ENCODE results near the gene ARID5B.

Gene ARID5B

GRCh38 chr10:62115321-62115720, 213.8 kb downstream of the ARID5B start:
- no peak overlapping the region for H3K4me3 ChIP-seq (ENCODE audit: low read length in 2 of 2)
- no peak overlapping the region for H3K27ac ChIP-seq (replicated peaks; ENCODE audit: low read length)
- no peaks in the 10 kb centered on the region for H3K9me3 ChIP-seq (replicated peaks in 1 of 2; ENCODE audit: control insufficient read depth in 2 of 2, insufficient read depth in 1 of 2, low read depth in 1 of 2, low read length in 2 of 2)
- H3K4me1 ChIP-seq (ENCODE audit: control insufficient read depth in 2 of 2, insufficient read depth in 1 of 2, low read depth in 1 of 2, low read length in 2 of 2), result no peaks in the 10 kb centered on the region
- no peaks in the 10 kb centered on the region for H3K36me3 ChIP-seq (replicated peaks in 1 of 2; ENCODE audit: control insufficient read depth in 2 of 2, insufficient read depth in 2 of 2, low read length in 2 of 2)
- no peak overlapping the region for H2AFZ ChIP-seq (ENCODE audit: low read length)
- DNase-seq (ENCODE audit: low spot score), result no peak
- no peak overlapping the region for H3K4me2 ChIP-seq (ENCODE audit: insufficient read depth, low read length, poor library complexity, severe bottlenecking)
- H3K4ac ChIP-seq (ENCODE audit: low read length), result no peak overlapping the region
- H2BK15ac ChIP-seq (ENCODE audit: low read length), result no peak overlapping the region
- no peak overlapping the region for H2BK5ac ChIP-seq (ENCODE audit: low read length)
- H3K18ac ChIP-seq (ENCODE audit: low read length), result no peak overlapping the region
- H4K91ac ChIP-seq (ENCODE audit: low read depth, low read length, poor library complexity), result no peak overlapping the region
- H2BK120ac ChIP-seq (ENCODE audit: low read depth, low read length), result no peak overlapping the region
- no peak overlapping the region for H4K8ac ChIP-seq (ENCODE audit: low read depth, low read length)
- no peak overlapping the region for H3K14ac ChIP-seq (ENCODE audit: low read length)
- no peak overlapping the region for H3K23ac ChIP-seq (ENCODE audit: low read depth, low read length, poor library complexity)
- no peaks in the 10 kb centered on the region for H3K79me1 ChIP-seq (ENCODE audit: low read depth, low read length)
- H2AK5ac ChIP-seq (ENCODE audit: low read depth, low read length), result no peak overlapping the region
- no peak overlapping the region for H3K9ac ChIP-seq (ENCODE audit: low read depth, low read length, poor library complexity)
- H3K27me3 ChIP-seq (ENCODE audit: control insufficient read depth in 3 of 3, insufficient read depth in 3 of 3, low read depth in 1 of 3, low read length in 3 of 3), result no peaks in the 10 kb centered on the region
- WGBS, 2 donors (ENCODE audit: extremely low coverage in 2 of 2, insufficient read length in 2 of 2, insufficient replicate concordance in 1 of 2), result no CpG with 5 or more reads among the region's 4 CpGs
- no peak overlapping the region for H2BK12ac ChIP-seq (ENCODE audit: low read length)

DNA sequence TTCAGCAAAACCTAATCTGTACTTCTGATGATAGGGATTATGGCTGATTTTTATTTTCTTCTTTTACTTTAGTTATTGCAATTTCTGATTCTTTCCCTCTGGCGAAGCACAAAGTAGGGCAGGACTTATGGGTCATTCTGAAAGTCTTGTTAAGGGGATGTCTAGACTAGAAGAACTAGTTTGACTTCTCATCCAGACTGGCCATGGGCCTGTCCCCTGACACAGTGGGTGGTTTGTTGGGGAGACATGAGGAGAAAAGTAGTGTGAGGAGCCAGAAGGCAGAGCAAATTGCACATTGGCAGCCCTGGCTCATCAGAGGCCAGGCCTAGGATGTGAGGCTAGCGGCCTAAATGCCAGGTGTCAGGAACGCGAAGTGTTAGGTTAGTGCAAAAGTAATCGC, 214.3 kb downstream of the ARID5B start:
- Histone ChIP-seq H3K9me3 (replicated peaks in 1 of 2; ENCODE audit: control insufficient read depth in 2 of 2, insufficient read depth in 1 of 2, low read depth in 1 of 2, low read length in 2 of 2) (no peaks in the 10 kb centered on the region), H2BK5ac (ENCODE audit: low read length) (no peak overlapping the region), H3K4me3 (ENCODE audit: low read length in 2 of 2) (no peak overlapping the region), H2AFZ (ENCODE audit: low read length) (no peak overlapping the region), H2BK15ac (ENCODE audit: low read length) (no peak overlapping the region), H4K8ac (ENCODE audit: low read depth, low read length) (no peak overlapping the region), H3K4me1 (ENCODE audit: control insufficient read depth in 2 of 2, insufficient read depth in 1 of 2, low read depth in 1 of 2, low read length in 2 of 2) (no peaks in the 10 kb centered on the region), H3K36me3 (replicated peaks in 1 of 2; ENCODE audit: control insufficient read depth in 2 of 2, insufficient read depth in 2 of 2, low read length in 2 of 2) (no peaks in the 10 kb centered on the region), H4K91ac (ENCODE audit: low read depth, low read length, poor library complexity) (no peak overlapping the region), H3K4ac (ENCODE audit: low read length) (no peak overlapping the region), H3K27ac (replicated peaks; ENCODE audit: low read length) (no peak overlapping the region), H3K14ac (ENCODE audit: low read length) (no peak overlapping the region), H2BK12ac (ENCODE audit: low read length) (no peak overlapping the region), H3K79me1 (ENCODE audit: low read depth, low read length) (no peaks in the 10 kb centered on the region), H3K4me2 (ENCODE audit: insufficient read depth, low read length, poor library complexity, severe bottlenecking) (no peak overlapping the region), H2AK5ac (ENCODE audit: low read depth, low read length) (no peak overlapping the region), H3K27me3 (ENCODE audit: control insufficient read depth in 3 of 3, insufficient read depth in 3 of 3, low read depth in 1 of 3, low read length in 3 of 3) (no peaks in the 10 kb centered on the region), H3K23ac (ENCODE audit: low read depth, low read length, poor library complexity) (no peak overlapping the region), H3K9ac (ENCODE audit: low read depth, low read length, poor library complexity) (no peak overlapping the region), H3K18ac (ENCODE audit: low read length) (no peak overlapping the region), H2BK120ac (ENCODE audit: low read depth, low read length) (no peak overlapping the region)
- no CpG with 5 or more reads among the region's 5 CpGs for WGBS, 2 donors (ENCODE audit: extremely low coverage in 2 of 2, insufficient read length in 2 of 2, insufficient replicate concordance in 1 of 2)
- DNase-seq (ENCODE audit: low spot score), result no peak

GRCh38 chr10:62116896-62117295, 215.4 kb downstream of the ARID5B start:
- no peak for DNase-seq (ENCODE audit: low spot score)
- Histone ChIP-seq H3K23ac (ENCODE audit: low read depth, low read length, poor library complexity) (no peak overlapping the region), H2BK5ac (ENCODE audit: low read length) (no peak overlapping the region), H3K14ac (ENCODE audit: low read length) (no peak overlapping the region), H3K9ac (ENCODE audit: low read depth, low read length, poor library complexity) (no peak overlapping the region), H3K27ac (replicated peaks; ENCODE audit: low read length) (no peak overlapping the region), H2AFZ (ENCODE audit: low read length) (no peak overlapping the region), H3K4me1 (ENCODE audit: control insufficient read depth in 2 of 2, insufficient read depth in 1 of 2, low read depth in 1 of 2, low read length in 2 of 2) (no peaks in the 10 kb centered on the region), H2BK120ac (ENCODE audit: low read depth, low read length) (no peak overlapping the region), H3K4me2 (ENCODE audit: insufficient read depth, low read length, poor library complexity, severe bottlenecking) (no peak overlapping the region), H2AK5ac (ENCODE audit: low read depth, low read length) (no peak overlapping the region), H2BK15ac (ENCODE audit: low read length) (no peak overlapping the region), H3K18ac (ENCODE audit: low read length) (no peak overlapping the region), H2BK12ac (ENCODE audit: low read length) (no peak overlapping the region), H3K36me3 (replicated peaks in 1 of 2; ENCODE audit: control insufficient read depth in 2 of 2, insufficient read depth in 2 of 2, low read length in 2 of 2) (no peaks in the 10 kb centered on the region), H4K8ac (ENCODE audit: low read depth, low read length) (no peak overlapping the region), H3K9me3 (replicated peaks in 1 of 2; ENCODE audit: control insufficient read depth in 2 of 2, insufficient read depth in 1 of 2, low read depth in 1 of 2, low read length in 2 of 2) (no peaks in the 10 kb centered on the region), H3K4me3 (ENCODE audit: low read length in 2 of 2) (no peak overlapping the region), H4K91ac (ENCODE audit: low read depth, low read length, poor library complexity) (no peak overlapping the region), H3K4ac (ENCODE audit: low read length) (no peak overlapping the region), H3K79me1 (ENCODE audit: low read depth, low read length) (no peaks in the 10 kb centered on the region), H3K27me3 (ENCODE audit: control insufficient read depth in 3 of 3, insufficient read depth in 3 of 3, low read depth in 1 of 3, low read length in 3 of 3) (no peaks in the 10 kb centered on the region)
- WGBS, 2 donors (ENCODE audit: extremely low coverage in 2 of 2, insufficient read length in 2 of 2, insufficient replicate concordance in 1 of 2), result no CpG with 5 or more reads among the region's 6 CpGs

DNA sequence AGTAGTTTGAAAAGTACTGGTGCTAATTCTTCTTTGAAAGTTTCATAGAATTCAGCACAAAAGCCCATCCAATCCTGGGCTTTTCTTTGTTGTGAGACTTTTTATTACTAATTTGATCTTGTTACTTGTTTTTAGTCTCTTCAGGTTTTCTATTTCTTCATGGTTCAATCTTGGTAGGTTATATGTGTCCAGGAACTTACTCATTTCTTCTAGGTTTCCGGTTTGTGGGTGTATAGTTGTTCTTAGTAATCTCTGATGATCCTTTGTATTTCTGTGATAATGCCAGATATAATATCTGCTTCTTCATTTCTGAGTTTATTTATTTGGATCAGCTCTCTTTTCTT, 219.7 kb downstream of the ARID5B start:
- Histone ChIP-seq H3K27me3 (ENCODE audit: control insufficient read depth in 3 of 3, insufficient read depth in 3 of 3, low read depth in 1 of 3, low read length in 3 of 3) (no peaks in the 10 kb centered on the region), H3K4ac (ENCODE audit: low read length) (no peak overlapping the region), H2BK5ac (ENCODE audit: low read length) (no peak overlapping the region), H3K36me3 (replicated peaks in 1 of 2; ENCODE audit: control insufficient read depth in 2 of 2, insufficient read depth in 2 of 2, low read length in 2 of 2) (no peaks in the 10 kb centered on the region), H4K91ac (ENCODE audit: low read depth, low read length, poor library complexity) (no peak overlapping the region), H3K27ac (replicated peaks; ENCODE audit: low read length) (no peak overlapping the region), H2BK15ac (ENCODE audit: low read length) (no peak overlapping the region), H3K4me3 (ENCODE audit: low read length in 2 of 2) (no peak overlapping the region), H3K18ac (ENCODE audit: low read length) (no peak overlapping the region), H2AFZ (ENCODE audit: low read length) (no peak overlapping the region), H3K4me1 (ENCODE audit: control insufficient read depth in 2 of 2, insufficient read depth in 1 of 2, low read depth in 1 of 2, low read length in 2 of 2) (no peaks in the 10 kb centered on the region), H3K4me2 (ENCODE audit: insufficient read depth, low read length, poor library complexity, severe bottlenecking) (no peak overlapping the region), H3K79me1 (ENCODE audit: low read depth, low read length) (no peaks in the 10 kb centered on the region), H3K23ac (ENCODE audit: low read depth, low read length, poor library complexity) (no peak overlapping the region), H3K9me3 (replicated peaks in 1 of 2; ENCODE audit: control insufficient read depth in 2 of 2, insufficient read depth in 1 of 2, low read depth in 1 of 2, low read length in 2 of 2) (no peaks in the 10 kb centered on the region), H2BK120ac (ENCODE audit: low read depth, low read length) (no peak overlapping the region), H3K9ac (ENCODE audit: low read depth, low read length, poor library complexity) (no peak overlapping the region), H2BK12ac (ENCODE audit: low read length) (no peak overlapping the region), H3K14ac (ENCODE audit: low read length) (no peak overlapping the region), H4K8ac (ENCODE audit: low read depth, low read length) (no peak overlapping the region), H2AK5ac (ENCODE audit: low read depth, low read length) (no peak overlapping the region)
- WGBS, 2 donors (ENCODE audit: extremely low coverage in 2 of 2, insufficient read length in 2 of 2, insufficient replicate concordance in 1 of 2), result no CpG with 5 or more reads among the region's 1 CpG
- DNase-seq (ENCODE audit: low spot score), result no peak
